ENCODE measurements around the gene IQCM. TPM values are rescaled to one million over a fixed set of nuclear protein-coding genes. Genes with fewer than 3 reads are reported as not detected.
A peak's percentile ranks its signal among the peaks of the same experiment; 100 is the strongest.

IQCM gene
- polyA plus RNA-seq, 2 of the 4 experiments (the other 2 are of a cell fraction), result 0.05 TPM; not detected in 1

DNA sequence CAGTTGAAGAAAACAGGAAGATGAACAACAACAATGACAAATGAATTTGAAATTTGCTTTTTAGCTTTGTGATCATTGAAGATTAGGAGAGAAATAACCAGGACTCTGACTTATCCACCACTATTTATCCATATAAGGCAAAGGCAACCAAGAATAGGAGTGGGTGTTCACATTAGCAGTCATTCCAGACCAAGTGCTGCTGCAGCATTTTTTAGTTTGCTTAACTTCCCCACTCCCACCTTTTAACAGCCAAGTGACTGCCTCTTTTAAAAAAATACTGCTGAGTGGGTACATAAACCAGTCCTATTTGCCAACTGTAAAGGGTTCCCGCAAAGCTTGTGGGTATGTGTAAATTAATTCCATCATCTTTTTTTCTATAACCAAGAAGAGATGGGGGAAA, 230.9 kb downstream of the IQCM start:
- 44% methylated on average over 1 of the region's 1 CpG for WGBS (ENCODE audit: missing lambda C conversion rate)
- ATAC-seq (no peak), FAIRE-seq (no peak), DNase-seq (ENCODE audit: low read depth in 1 of 2, low spot score in 1 of 2) (no peak)
- Histone ChIP-seq H3K9me3 (no peaks in the 10 kb centered on the region), H3K4me1 (no peaks in the 10 kb centered on the region), H3K4me3 (no peak overlapping the region), H3K27ac (no peak overlapping the region), H3K4me2 (no peak overlapping the region)
- ChIA-PET CTCF (no interaction called here), POLR2A (no interaction called here)
- TF ChIP-seq CBX8 (IDR thresholded peaks at IDR 0.05), result no peak
- TF ChIP-seq, protein P1, sequence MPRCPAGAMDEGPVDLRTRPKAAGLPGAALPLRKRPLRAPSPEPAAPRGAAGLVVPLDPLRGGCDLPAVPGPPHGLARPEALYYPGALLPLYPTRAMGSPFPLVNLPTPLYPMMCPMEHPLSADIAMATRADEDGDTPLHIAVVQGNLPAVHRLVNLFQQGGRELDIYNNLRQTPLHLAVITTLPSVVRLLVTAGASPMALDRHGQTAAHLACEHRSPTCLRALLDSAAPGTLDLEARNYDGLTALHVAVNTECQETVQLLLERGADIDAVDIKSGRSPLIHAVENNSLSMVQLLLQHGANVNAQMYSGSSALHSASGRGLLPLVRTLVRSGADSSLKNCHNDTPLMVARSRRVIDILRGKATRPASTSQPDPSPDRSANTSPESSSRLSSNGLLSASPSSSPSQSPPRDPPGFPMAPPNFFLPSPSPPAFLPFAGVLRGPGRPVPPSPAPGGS (IDR thresholded peaks at IDR 0.05), result no peak
- no peak for TF ChIP-seq JUN (IDR thresholded peaks at IDR 0.05)
- TF ChIP-seq FOSB (CRISPR knock-in tag; IDR thresholded peaks at IDR 0.05), result no peak

DNA sequence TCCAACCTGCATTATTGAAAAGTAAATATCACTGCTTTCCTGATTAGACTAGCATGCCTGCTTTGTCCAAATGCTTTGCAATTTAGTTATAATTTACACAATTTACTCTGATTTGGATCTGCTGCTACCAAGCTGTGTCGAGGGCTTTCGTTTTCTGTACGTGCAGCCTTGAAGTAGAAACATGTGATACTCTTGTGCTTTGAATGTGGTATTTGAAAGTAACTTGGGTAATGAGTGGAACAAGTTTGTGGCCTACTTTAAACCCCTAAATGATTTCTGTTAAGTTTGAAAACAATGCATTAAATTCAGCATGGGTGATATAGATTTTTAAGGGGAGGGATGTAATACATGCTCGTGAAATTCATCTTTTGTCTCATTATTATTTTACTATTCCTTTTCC, 240.7 kb downstream of the IQCM start:
- no peak for ATAC-seq
- H3K27ac ChIP-seq, result no peak overlapping the region
- ChIA-PET POLR2A (no interaction called here), CTCF (no interaction called here)
- TF ChIP-seq EHMT2 (IDR thresholded peaks at IDR 0.05; ENCODE audit: low read depth), result no peak
- TF ChIP-seq, protein P2, sequence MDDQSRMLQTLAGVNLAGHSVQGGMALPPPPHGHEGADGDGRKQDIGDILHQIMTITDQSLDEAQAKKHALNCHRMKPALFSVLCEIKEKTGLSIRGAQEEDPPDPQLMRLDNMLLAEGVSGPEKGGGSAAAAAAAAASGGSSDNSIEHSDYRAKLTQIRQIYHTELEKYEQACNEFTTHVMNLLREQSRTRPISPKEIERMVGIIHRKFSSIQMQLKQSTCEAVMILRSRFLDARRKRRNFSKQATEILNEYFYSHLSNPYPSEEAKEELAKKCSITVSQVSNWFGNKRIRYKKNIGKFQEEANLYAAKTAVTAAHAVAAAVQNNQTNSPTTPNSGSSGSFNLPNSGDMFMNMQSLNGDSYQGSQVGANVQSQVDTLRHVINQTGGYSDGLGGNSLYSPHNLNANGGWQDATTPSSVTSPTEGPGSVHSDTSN (IDR thresholded peaks at IDR 0.05), result no peak
- no peak for TF ChIP-seq CHD2 (IDR thresholded peaks at IDR 0.05; ENCODE audit: low read length, partially characterized antibody)
- TF ChIP-seq, protein P3, sequence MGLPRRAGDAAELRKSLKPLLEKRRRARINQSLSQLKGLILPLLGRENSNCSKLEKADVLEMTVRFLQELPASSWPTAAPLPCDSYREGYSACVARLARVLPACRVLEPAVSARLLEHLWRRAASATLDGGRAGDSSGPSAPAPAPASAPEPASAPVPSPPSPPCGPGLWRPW (IDR thresholded peaks at IDR 0.05), result no peak
- no peaks in the 10 kb centered on the region for H3K4me1 ChIP-seq
- WGBS (ENCODE audit: missing lambda C conversion rate), result 14% methylated on average over 4 of the region's 4 CpGs
- H3K9me3 ChIP-seq, result no peaks in the 10 kb centered on the region
- no peak overlapping the region for H3K4me2 ChIP-seq
- FAIRE-seq, result no peak
- no peak for DNase-seq (ENCODE audit: low read depth in 1 of 2, low spot score in 1 of 2)
- H3K4me3 ChIP-seq, result no peak overlapping the region

GRCh38 chr4:149572716-149573115, 242.9 kb downstream of the IQCM start:
- ChIA-PET CTCF (no interaction called here), POLR2A (no interaction called here)
- FAIRE-seq, result no peak
- Histone ChIP-seq H3K9me3 (no peaks in the 10 kb centered on the region), H3K27ac (no peak overlapping the region), H3K4me2 (no peak overlapping the region), H3K4me3 (no peak overlapping the region), H3K4me1 (no peaks in the 10 kb centered on the region)
- WGBS (ENCODE audit: missing lambda C conversion rate), result 73% methylated on average over 1 of the region's 1 CpG
- TF ChIP-seq CEBPB (IDR thresholded peaks at IDR 0.05) (0 out of 4 replicates have a peak, but pooled peaks have one; percentile 11 to 39), JUNB (IDR thresholded peaks at IDR 0.05) (no peak)
- no peak for ATAC-seq
- DNase-seq (ENCODE audit: low read depth in 1 of 2, low spot score in 1 of 2), result no peak

DNA sequence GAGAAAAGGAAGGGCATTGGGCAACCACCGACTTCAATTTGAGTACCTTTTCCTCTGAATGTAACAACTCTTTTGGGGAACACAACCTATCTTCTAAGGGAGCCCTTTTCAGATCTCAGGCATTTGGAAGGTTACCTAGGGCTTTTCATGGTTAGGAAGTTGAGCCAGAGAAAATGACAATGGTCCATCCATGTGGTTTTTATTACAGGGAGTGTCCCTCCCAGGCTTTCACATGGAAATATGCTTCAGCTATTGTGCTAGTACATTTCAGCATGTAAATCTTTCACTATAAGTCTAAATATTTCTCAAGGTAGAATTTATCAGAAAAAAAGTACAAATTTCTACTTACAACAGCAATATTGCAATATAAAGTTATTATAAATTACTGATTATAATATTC, 259.8 kb downstream of the IQCM start:
- POLR2A ChIA-PET, result no interaction called here
- no peak for FAIRE-seq
- Histone ChIP-seq H3K27ac (no peak overlapping the region), H3K9me3 (no peaks in the 10 kb centered on the region), H3K4me3 (no peak overlapping the region), H3K4me1 (no peaks in the 10 kb centered on the region), H3K4me2 (no peak overlapping the region)
- no peak for ATAC-seq
- no peak for DNase-seq (ENCODE audit: low read depth in 1 of 2, low spot score in 1 of 2)
- 0% methylated on average over 1 of the region's 1 CpG for WGBS (ENCODE audit: missing lambda C conversion rate)
- no peak for TF ChIP-seq CEBPB (IDR thresholded peaks at IDR 0.05)
- TF ChIP-seq, protein P4, sequence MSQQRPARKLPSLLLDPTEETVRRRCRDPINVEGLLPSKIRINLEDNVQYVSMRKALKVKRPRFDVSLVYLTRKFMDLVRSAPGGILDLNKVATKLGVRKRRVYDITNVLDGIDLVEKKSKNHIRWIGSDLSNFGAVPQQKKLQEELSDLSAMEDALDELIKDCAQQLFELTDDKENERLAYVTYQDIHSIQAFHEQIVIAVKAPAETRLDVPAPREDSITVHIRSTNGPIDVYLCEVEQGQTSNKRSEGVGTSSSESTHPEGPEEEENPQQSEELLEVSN (IDR thresholded peaks at IDR 0.05; ENCODE audit: borderline replicate concordance, low read depth), result no peak
- no peak for TF ChIP-seq FOSL2 (IDR thresholded peaks at IDR 0.05)
- TF ChIP-seq FOSL2 (CRISPR knock-in tag; IDR thresholded peaks at IDR 0.05), result no peak
- CTCF ChIA-PET, result no interaction called here

DNA sequence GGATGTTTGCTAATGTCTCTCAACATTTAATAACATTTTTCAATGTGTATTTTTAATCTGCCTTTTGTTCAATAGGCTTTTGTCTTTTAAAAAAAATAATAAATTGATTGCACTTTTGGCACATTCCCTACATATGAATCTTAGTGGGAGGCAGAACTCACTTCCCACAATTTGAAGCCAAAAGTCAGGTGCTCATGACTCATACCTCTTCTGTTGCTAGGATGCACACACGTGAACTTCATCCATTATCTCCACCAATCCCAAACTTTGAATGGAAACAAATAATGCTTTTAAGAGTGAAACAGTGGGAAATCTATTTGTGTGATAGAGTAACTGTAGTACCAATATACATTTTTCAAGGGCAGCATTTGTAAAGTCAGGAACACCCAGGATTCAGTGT, 260.5 kb downstream of the IQCM start:
- DNase-seq (ENCODE audit: low read depth in 1 of 2, low spot score in 1 of 2) (no peak), FAIRE-seq (no peak), ATAC-seq (no peak)
- Histone ChIP-seq H3K9me3 (no peaks in the 10 kb centered on the region), H3K4me3 (no peak overlapping the region), H3K4me2 (no peak overlapping the region), H3K4me1 (no peaks in the 10 kb centered on the region), H3K27ac (no peak overlapping the region)
- ChIA-PET CTCF (no interaction called here), POLR2A (no interaction called here)
- WGBS (ENCODE audit: missing lambda C conversion rate), result 8% methylated on average over 1 of the region's 1 CpG
- TF ChIP-seq, protein P4 (IDR thresholded peaks at IDR 0.05; ENCODE audit: borderline replicate concordance, low read depth), result no peak
- no peak for TF ChIP-seq ZSCAN20 (CRISPR knock-in tag; IDR thresholded peaks at IDR 0.05)
- no peak for TF ChIP-seq RFX5 (IDR thresholded peaks at IDR 0.05)
- no peak for TF ChIP-seq NPAS2 (CRISPR knock-in tag; IDR thresholded peaks at IDR 0.05; ENCODE audit: borderline replicate concordance)
- TF ChIP-seq SMC3 (IDR thresholded peaks at IDR 0.05), result no peak
- TF ChIP-seq ZFP36 (IDR thresholded peaks at IDR 0.05; ENCODE audit: borderline replicate concordance, partially characterized antibody), result no peak
- no peak for TF ChIP-seq EHF (CRISPR knock-in tag; IDR thresholded peaks at IDR 0.05)
- no peak for TF ChIP-seq HOXB13 (CRISPR knock-in tag; IDR thresholded peaks at IDR 0.05; ENCODE audit: low read depth)
- no peak for TF ChIP-seq KDM5A (IDR thresholded peaks at IDR 0.05)

Measured in A549 (cell line).